ENCODE data around the gene GRN.
A peak's percentile ranks its signal among the peaks of the same experiment; 100 is the strongest.

The GRN gene

DNA sequence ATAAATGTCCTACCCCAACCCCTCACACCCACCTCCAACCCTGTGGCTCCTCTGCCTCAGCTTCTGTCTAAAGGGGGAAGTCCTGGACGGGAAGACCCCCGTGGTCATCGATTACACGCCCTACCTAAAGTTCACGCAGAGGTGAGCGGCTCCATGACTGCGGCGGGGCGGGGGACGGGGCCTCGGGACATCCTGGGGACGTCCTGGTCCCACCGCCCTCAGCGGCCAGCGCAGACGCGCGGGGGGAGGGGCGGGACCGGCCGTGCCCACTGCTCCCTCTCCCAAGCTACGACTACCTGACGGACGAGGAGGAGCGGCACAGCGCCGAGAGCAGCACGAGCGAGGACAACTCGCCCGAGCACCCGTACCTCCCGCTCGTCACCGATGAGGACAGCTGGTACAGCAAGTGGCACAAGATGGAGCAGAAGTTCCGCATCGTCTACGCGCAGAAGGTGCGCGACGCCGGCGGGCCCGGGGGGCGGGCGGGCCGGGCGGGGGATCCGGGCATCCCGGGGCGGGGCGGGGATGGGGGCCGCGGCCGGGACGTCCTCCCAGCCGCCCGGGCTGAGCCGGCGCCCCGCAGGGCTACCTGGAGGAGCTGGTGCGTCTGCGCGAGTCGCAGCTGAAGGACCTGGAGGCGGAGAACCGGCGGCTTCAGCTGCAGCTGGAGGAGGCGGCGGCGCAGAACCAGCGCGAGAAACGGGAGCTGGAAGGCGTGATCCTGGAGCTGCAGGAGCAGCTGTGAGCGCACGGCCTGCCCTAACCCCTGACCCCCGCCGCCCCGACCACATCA, 30.0 kb upstream of the GRN start:
- TF ChIP-seq YY1 (IDR thresholded peaks at IDR 0.05; ENCODE audit: insufficient read depth, insufficient read length) (no peak), SUZ12 (IDR thresholded peaks at IDR 0.05; ENCODE audit: extremely low read depth, insufficient read depth, insufficient read length) (no peak), ZNF274 (IDR thresholded peaks at IDR 0.05; ENCODE audit: low read depth, low read length) (no peak)
- peaks cover 39% of the 10 kb centered on the region for H3K4me1 ChIP-seq (ENCODE audit: insufficient read depth, insufficient read length)
- H3K9ac ChIP-seq (ENCODE audit: insufficient read length, low read depth): peak overlapping the region; percentile 71
- peaks cover 18% of the 10 kb centered on the region for H3K36me3 ChIP-seq (ENCODE audit: insufficient read depth, insufficient read length, low read length)
- H3K9me3 ChIP-seq (ENCODE audit: insufficient read depth, low read length): no peaks in the 10 kb centered on the region
- peaks cover 21% of the 10 kb centered on the region for H3K27me3 ChIP-seq (ENCODE audit: insufficient read depth, insufficient read length)
- DNase-seq (ENCODE audit: low read depth, low spot score): peak; percentile 28
- peak overlapping the region; percentile 57 for H3K4me3 ChIP-seq (ENCODE audit: insufficient read length, low read depth)

GRCh38 chr17:44315760-44316731, 29.1 kb upstream of the GRN start:
- peaks cover 38% of the 10 kb centered on the region for H3K4me1 ChIP-seq (ENCODE audit: insufficient read depth, insufficient read length)
- H3K36me3 ChIP-seq (ENCODE audit: insufficient read depth, insufficient read length, low read length): peaks cover 28% of the 10 kb centered on the region
- H3K4me3 ChIP-seq (ENCODE audit: insufficient read length, low read depth): peak overlapping the region; percentile 57
- DNase-seq (ENCODE audit: low read depth, low spot score): peak; percentile 58
- peaks cover 20% of the 10 kb centered on the region for H3K27me3 ChIP-seq (ENCODE audit: insufficient read depth, insufficient read length)
- TF ChIP-seq YY1 (IDR thresholded peaks at IDR 0.05; ENCODE audit: insufficient read depth, insufficient read length) (no peak), SUZ12 (IDR thresholded peaks at IDR 0.05; ENCODE audit: extremely low read depth, insufficient read depth, insufficient read length) (no peak), ZNF274 (IDR thresholded peaks at IDR 0.05; ENCODE audit: low read depth, low read length) (no peak)
- no peaks in the 10 kb centered on the region for H3K9me3 ChIP-seq (ENCODE audit: insufficient read depth, low read length)
- peak overlapping the region; percentile 80 for H3K9ac ChIP-seq (ENCODE audit: insufficient read length, low read depth)

- Histone ChIP-seq H3K27me3 (ENCODE audit: insufficient read depth, insufficient read length) (peaks cover 20% of the 10 kb centered on the region), H3K9ac (ENCODE audit: insufficient read length, low read depth) (no peak overlapping the region), H3K4me3 (ENCODE audit: insufficient read length, low read depth) (no peak overlapping the region), H3K4me1 (ENCODE audit: insufficient read depth, insufficient read length) (peaks cover 35% of the 10 kb centered on the region), H3K9me3 (ENCODE audit: insufficient read depth, low read length) (no peaks in the 10 kb centered on the region), H3K36me3 (ENCODE audit: insufficient read depth, insufficient read length, low read length) (peaks cover 43% of the 10 kb centered on the region)
- TF ChIP-seq YY1 (IDR thresholded peaks at IDR 0.05; ENCODE audit: insufficient read depth, insufficient read length): no peak
- no peak for TF ChIP-seq ZNF274 (IDR thresholded peaks at IDR 0.05; ENCODE audit: low read depth, low read length)
- TF ChIP-seq SUZ12 (IDR thresholded peaks at IDR 0.05; ENCODE audit: extremely low read depth, insufficient read depth, insufficient read length): no peak
- no peak for DNase-seq (ENCODE audit: low read depth, low spot score)
These were observed 27.6 kb upstream of the GRN start for GRCh38 chr17:44317545-44317944.

DNA sequence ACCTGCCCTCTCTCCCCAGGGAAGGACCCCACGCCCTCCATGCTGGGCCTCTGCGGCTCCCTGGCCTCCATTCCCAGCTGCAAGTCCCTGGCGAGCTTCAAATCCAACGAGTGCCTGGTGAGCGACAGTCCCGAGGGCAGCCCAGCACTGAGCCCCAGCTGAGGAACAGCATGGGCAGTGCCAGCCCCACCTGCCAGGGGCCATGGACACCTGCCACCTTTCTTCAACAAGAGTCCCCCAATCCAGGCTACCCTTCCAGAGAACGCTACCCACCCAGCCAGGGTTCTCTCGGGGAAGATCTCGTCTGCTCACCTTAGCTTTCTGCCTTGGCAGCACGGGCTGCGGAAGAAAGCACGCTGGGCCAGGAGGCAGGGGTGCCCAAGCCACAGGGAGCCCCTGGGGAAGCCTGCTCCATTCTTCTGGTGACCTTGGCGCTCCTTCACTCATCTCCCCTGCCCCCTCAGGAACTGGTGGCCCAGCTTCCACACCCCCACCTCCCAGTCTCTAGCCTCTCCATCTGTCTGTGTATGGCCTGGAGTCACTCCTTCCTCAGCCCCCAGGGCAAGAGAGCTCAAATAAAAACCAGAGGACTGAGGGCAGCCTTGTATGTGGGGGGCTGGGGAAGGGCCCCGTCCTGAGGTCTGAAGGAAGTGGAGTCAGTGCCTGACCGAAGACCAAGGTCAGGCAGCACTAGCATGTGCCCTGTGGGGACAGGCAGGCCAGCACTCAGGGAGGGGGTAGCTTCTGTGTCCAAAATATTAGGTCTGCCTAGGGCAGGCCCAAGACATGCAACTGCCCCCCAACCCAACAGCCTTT, 26.8 kb upstream of the GRN start:
- Histone ChIP-seq H3K36me3 (ENCODE audit: insufficient read depth, insufficient read length, low read length) (peaks cover 47% of the 10 kb centered on the region), H3K9me3 (ENCODE audit: insufficient read depth, low read length) (no peaks in the 10 kb centered on the region), H3K4me1 (ENCODE audit: insufficient read depth, insufficient read length) (peaks cover 30% of the 10 kb centered on the region), H3K27me3 (ENCODE audit: insufficient read depth, insufficient read length) (peaks cover 20% of the 10 kb centered on the region), H3K4me3 (ENCODE audit: insufficient read length, low read depth) (no peak overlapping the region), H3K9ac (ENCODE audit: insufficient read length, low read depth) (no peak overlapping the region)
- DNase-seq (ENCODE audit: low read depth, low spot score): no peak
- TF ChIP-seq YY1 (IDR thresholded peaks at IDR 0.05; ENCODE audit: insufficient read depth, insufficient read length) (no peak), SUZ12 (IDR thresholded peaks at IDR 0.05; ENCODE audit: extremely low read depth, insufficient read depth, insufficient read length) (no peak), ZNF274 (IDR thresholded peaks at IDR 0.05; ENCODE audit: low read depth, low read length) (no peak)

GRCh38 chr17:44320066-44320465, 25.0 kb upstream of the GRN start:
- peaks cover 50% of the 10 kb centered on the region for H3K36me3 ChIP-seq (ENCODE audit: insufficient read depth, insufficient read length, low read length)
- peaks cover 7% of the 10 kb centered on the region for H3K27me3 ChIP-seq (ENCODE audit: insufficient read depth, insufficient read length)
- no peak overlapping the region for H3K4me3 ChIP-seq (ENCODE audit: insufficient read length, low read depth)
- no peak overlapping the region for H3K9ac ChIP-seq (ENCODE audit: insufficient read length, low read depth)
- H3K9me3 ChIP-seq (ENCODE audit: insufficient read depth, low read length): no peaks in the 10 kb centered on the region
- DNase-seq (ENCODE audit: low read depth, low spot score): no peak
- peaks cover 30% of the 10 kb centered on the region for H3K4me1 ChIP-seq (ENCODE audit: insufficient read depth, insufficient read length)
- TF ChIP-seq SUZ12 (IDR thresholded peaks at IDR 0.05; ENCODE audit: extremely low read depth, insufficient read depth, insufficient read length) (no peak), YY1 (IDR thresholded peaks at IDR 0.05; ENCODE audit: insufficient read depth, insufficient read length) (no peak), ZNF274 (IDR thresholded peaks at IDR 0.05; ENCODE audit: low read depth, low read length) (no peak)

DNA sequence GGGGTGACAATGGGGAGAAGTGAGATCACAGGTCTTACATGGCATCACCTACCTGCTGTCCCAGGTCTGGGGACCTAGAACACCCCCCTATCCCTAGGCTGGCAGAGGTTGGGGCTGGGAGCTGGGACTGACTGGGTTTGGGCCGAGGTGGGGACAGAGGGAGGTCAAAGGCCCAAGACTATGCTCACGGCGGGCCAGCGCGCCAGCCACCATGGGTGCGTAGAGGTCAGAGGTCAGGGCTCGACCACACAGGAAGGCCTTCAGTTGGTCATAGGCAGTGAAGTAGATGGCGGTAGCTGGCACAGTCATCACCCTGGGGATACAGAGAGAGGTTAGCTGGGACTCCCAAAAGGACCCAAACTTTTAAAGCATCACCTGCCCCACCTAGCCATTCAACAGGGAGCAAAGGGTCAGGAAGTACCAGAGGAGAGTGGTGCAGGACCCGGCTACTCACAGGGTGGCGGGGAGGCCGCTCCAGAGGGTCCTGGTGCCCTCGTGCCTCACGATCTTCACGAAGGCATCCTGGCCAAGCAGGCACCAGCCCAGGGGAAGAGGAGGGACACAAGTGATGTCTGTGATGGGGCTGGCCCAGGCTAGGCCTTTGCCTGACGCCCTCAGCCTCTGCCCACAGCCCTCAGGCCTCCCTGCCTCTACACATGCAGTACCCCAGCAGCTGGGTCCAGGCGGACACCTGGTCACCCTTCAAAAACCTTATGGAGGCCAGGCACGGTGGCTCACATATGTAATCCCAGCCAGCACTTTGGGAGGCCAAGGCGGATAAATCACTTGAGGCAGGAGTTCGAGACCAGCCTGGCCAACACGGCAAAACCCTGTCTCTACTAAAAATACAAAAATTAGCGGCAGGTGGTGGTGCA, 23.6 kb upstream of the GRN start:
- Histone ChIP-seq H3K36me3 (ENCODE audit: insufficient read depth, insufficient read length, low read length) (peaks cover 50% of the 10 kb centered on the region), H3K4me3 (ENCODE audit: insufficient read length, low read depth) (no peak overlapping the region), H3K27me3 (ENCODE audit: insufficient read depth, insufficient read length) (no peaks in the 10 kb centered on the region), H3K9me3 (ENCODE audit: insufficient read depth, low read length) (no peaks in the 10 kb centered on the region), H3K4me1 (ENCODE audit: insufficient read depth, insufficient read length) (peaks cover 23% of the 10 kb centered on the region), H3K9ac (ENCODE audit: insufficient read length, low read depth) (peak overlapping the region; percentile 27)
- no peak for TF ChIP-seq YY1 (IDR thresholded peaks at IDR 0.05; ENCODE audit: insufficient read depth, insufficient read length)
- no peak for DNase-seq (ENCODE audit: low read depth, low spot score)
